GM12801 (cell line): Measurements from ENCODE around the gene IL1RAPL2.

Experiments
- TF ChIP-seq, protein P1 (sequence below): IDR thresholded peaks from one replicate; pipeline ENCODE4 v1.5.1; 2011; ENCODE audit warnings: control low read depth; ENCODE audit not compliant: insufficient read length; ENCODE audit errors: extremely low read depth

Gene IL1RAPL2

DNA sequence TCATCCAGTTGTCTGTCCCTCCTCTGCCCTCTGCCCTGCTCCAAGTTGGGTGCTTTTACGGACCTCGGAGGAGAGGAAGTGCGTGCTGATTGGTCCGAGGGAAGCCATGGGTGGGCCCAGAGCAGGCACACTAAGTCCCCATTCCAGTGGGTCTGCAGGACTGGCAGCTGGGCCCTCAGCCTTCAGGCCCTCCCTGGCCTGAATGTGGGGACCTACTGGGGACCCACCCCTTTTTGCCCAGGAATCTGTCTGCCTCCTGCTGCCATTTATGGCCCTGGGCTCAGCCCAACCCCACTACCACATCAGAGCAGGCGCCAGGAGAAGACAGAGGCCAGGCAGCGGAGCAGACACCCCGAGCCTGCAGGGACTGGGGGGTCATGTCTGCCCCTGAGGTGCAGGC lies 484.9 kb downstream of the IL1RAPL2 start:
- TF ChIP-seq, protein P1, sequence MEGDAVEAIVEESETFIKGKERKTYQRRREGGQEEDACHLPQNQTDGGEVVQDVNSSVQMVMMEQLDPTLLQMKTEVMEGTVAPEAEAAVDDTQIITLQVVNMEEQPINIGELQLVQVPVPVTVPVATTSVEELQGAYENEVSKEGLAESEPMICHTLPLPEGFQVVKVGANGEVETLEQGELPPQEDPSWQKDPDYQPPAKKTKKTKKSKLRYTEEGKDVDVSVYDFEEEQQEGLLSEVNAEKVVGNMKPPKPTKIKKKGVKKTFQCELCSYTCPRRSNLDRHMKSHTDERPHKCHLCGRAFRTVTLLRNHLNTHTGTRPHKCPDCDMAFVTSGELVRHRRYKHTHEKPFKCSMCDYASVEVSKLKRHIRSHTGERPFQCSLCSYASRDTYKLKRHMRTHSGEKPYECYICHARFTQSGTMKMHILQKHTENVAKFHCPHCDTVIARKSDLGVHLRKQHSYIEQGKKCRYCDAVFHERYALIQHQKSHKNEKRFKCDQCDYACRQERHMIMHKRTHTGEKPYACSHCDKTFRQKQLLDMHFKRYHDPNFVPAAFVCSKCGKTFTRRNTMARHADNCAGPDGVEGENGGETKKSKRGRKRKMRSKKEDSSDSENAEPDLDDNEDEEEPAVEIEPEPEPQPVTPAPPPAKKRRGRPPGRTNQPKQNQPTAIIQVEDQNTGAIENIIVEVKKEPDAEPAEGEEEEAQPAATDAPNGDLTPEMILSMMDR = no peak

DNA sequence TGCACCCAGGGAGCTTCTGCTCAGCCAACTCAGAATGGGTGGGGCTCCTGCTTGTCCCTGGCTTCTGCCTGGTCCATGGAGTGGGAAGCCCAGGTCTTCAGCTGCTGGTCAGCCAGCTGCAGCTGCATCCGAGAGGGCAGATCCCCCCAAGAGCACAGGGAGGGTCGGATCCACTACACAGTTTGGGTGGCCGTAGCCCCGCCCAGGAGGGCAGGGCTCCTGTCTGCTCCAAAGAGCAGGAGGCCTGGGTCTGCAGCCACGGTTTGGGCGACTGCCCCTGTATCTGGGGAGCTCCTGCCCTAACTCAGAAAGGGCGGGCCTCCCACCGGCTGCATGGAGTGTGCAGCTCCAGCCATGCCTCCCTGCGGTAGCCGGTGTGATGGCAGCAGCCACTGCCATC lies 485.4 kb downstream of the IL1RAPL2 start:
- TF ChIP-seq, protein P1 = no peak

DNA sequence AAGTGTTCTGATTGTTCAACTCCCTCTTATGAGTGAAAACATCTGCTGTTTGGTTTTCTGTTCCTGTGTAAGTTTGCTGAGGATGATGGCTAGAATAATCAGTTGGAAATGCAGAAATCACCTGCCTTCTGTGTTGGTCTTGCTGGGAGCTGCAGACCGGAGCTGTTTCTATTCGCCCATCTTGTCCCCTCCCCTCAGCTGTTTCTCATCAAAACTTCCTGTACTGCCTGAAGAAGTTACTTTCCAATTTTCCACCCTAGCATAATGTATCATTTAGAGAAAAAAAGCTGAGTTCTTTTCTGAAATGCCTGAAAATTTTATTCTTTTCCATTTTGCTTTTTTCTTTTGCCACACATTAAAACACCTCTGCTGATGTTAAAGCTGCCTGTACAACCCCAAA lies 486.9 kb downstream of the IL1RAPL2 start:
- TF ChIP-seq, protein P1 = no peak

DNA sequence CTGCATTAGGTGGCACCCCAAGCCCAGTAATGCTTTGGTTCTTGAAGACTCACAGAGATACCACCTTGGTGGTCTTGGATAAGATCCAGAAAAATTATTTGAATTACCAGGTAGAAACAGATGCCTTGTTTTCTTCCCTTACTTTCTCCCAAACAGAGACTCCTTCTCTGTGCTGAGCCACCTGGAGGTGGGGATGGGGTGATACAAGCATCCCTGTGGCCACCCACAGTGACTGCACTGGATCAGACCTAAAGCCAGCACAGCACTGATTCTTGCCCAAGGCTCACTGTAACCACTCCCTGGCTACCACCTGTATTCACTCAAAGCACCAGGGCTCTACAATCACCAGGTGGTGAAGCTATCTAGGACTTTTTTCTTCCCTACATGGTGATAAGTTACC lies 497.7 kb downstream of the IL1RAPL2 start:
- TF ChIP-seq, protein P1 = no peak

DNA sequence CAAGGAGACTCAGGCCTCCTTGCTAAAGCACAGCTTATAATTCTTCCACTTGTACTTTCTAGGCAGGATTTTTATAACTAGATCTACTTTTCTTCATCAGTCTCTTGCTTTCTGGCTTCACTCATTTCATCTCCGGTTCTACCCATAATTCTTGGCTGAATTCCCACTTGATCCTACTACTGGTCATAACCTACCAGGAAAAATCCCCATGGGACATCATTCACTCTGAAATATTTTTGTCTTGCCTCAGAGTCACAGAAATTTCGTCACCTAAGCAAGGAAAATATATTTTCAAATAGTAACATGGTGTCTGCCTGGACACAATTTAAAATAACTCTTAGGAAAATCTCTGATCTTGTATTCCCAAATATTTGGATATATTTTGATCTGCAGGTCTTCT lies 532.2 kb downstream of the IL1RAPL2 start:
- TF ChIP-seq, protein P1 = no peak

DNA sequence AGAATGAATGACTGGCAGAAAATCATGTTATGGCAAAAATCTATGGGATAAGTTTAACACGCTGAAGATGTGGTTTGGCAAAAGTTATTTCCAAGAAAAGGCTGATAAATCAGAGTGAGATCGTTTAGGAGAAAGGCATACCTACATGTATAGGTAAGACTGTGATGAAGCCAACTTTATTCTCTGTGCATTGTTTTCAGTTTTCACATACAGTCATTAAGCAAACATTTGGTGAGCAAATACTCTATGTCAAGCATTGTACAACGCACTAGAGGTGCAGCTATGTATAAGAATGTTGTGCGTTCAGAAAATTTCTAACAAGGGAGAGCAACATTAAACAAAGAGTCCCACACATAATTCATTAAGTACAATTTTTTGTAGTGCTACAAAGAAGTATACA lies 532.8 kb downstream of the IL1RAPL2 start:
- TF ChIP-seq, protein P1 = no peak

DNA sequence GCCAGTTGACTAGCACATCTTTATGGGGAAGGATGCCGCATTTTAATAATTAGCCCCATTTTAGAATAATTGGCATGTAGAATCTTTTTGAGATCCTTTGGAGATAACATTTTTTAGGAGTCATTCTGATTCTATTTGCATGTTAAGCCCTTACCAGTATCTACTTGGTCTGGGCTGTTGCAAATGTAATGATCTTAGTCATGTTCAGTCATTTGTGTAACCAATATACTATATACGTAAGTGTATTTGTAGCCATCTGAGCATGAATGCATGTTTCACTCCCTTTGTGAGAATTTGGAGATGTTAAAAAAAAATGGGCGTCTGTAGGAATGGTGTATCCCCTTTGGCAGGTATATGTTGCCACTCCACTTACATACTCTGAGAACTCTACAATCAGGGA lies 535.4 kb downstream of the IL1RAPL2 start:
- TF ChIP-seq, protein P1 = no peak

DNA sequence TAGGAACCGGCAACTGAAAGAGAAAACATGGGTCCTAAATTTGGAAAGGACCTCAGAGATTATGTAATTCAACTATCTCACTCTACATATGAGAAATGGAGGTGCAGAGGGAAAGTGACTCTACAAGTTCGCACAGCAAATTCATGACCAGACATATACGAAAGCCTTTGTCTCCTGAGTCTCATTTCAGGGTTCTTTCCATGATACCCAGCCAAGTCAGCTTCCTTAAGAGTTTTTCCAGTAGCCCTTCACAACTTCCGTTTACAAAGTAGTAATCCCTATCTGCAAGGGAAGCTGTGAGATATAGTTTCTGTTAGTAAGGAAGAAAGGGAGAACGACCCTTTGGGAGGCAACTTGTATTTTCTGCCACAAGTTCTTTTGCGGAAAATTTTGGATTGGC lies 543.9 kb downstream of the IL1RAPL2 start:
- TF ChIP-seq, protein P1 = no peak
